HG03460 (cell line): Measurements from ENCODE around the gene TFIP11.

ENCODE experiments used
- ATAC-seq: cut with Tn5 transposase; IDR thresholded peaks from one replicate; pipeline ENCODE4 v1.9.1; 2021; ENCODE audit not compliant: unreplicated experiment

Gene TFIP11

GRCh38 chr22:26512149-26512793 lies at the start of gene TFIP11:
TFIP11 (minus strand) TSS chr22:26512473; CDS start chr22:26510272, 2,201 bp downstream.
- peak; percentile 94 for ATAC-seq

DNA sequence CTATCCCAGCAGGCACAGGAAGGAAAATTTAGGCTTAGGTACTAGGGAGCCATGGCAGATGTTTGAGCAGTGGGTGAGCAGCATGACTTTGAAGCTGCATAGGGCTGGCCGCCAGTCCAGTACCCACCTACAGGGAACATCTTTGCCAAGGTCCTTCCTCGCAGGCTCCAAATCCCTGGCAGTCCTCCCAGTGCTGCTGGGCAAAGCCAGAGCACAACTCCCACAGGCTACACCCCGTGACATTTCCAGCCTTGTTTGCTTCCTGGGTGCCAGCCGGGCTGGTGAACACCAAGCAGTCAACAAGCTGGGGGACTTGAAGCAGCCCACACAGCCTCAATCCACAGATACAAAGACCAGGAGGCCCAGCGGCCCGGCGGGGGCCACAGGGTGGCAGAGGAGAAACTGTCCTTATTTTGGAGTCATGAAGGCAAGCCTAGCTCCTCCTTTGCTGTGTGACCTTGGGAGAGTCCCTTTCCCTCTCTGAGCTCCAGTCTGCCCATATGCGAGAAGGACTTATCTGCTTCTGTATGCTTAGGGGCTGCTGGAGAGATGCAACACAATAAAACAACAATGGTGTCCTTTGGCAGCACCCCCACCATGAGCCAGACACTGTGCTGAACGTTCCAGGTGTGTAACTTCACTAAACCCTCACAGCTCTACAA lies 49.6 kb upstream of the TFIP11 start:
- no peak for ATAC-seq

DNA sequence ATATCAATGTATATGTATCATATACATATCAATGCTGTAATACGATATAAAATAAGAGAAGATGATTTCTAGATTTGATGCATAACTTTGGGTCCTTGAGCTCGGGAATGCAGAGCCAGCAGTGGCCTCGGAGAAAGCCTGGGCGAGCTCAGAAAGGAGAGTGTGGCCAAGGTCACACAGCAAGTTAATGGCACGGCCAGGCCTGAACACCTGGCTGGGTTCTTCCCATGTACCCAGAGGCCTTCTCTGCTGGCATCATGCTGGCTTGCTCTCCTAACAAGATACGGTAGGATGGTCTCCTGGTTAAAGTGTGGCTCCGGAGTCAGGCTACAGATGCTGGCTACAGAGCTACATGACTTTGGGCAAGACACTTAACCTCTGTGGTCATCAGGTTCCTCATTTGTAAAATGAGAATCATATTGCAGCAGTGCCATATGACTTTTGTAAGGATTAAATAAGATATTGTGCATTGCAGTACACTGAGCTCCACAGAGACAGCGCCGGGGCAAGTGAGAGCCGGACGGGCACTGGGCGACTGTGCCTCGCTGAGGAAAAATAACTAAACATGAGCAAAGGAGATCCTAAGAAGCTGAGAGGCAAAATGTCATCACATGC lies 47.8 kb upstream of the TFIP11 start:
- no peak for ATAC-seq

GRCh38 chr22:26558248-26558895 lies 46.1 kb upstream of the TFIP11 start:
- no peak for ATAC-seq

- ATAC-seq: no peak
Observed at GRCh38 chr22:26556904-26557303, 44.6 kb upstream of the TFIP11 start.

DNA sequence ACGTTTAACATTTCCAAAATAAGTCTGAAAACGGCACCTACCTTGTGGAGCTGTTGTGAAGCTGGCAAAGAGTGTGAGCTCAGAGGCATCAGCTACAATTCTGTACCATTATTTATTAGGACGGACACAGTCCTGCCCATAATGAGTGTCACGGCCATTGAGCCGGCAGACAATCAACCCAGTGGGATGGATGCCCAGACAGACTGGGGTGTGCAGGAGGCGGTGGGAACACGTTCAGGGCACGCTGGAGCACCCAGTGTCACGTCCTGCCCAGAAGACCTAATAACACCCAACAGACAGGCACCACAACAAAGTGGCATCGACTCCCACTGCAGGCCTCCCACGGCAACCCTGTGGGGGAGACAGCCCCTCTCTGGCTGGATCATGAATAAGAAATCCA lies 43.2 kb upstream of the TFIP11 start:
- no peak for ATAC-seq

DNA sequence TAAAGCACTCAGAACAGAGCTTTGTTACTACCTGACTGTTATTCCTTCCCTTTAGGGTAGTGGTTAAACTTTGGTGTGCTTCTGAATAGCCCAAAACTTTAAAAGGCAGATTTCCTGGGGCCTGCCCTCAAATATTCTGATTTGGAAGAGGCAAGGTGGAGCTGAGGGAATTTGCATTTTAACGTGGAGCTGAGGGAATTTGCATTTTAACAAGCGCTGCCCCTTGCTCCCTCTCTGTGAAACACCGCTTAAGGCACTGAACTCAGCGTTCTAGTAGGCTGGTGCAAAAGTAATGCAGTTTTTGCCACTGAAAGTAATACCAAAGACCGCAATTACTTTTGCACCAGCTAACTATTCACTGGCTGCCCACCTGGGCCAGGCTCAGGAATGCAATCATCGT lies 42.7 kb upstream of the TFIP11 start:
- no peak for ATAC-seq

- ATAC-seq: no peak
Observed at GRCh38 chr22:26553056-26553752, 40.9 kb upstream of the TFIP11 start.

- ATAC-seq: no peak
Observed at GRCh38 chr22:26552466-26552865, 40.2 kb upstream of the TFIP11 start.

DNA sequence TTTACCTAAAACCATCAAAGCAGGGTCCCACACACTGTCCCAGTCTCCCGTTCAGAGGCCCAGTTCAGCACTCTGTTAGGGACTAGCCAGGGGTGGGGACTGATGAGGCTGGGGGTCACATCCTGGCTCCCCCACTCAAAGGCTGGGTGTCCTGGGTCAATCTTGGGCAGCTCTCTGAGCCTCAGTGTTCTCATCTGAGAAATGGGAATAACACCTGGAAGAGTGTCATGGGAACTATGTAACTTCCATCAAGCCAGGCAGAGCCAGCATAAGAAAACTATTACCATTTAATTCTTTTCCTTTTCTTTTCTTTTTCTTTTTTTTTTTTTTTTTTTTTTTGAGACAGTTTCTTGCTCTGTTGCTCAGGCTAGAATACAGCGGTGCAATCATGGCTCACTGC lies 39.3 kb upstream of the TFIP11 start:
- no peak for ATAC-seq

DNA sequence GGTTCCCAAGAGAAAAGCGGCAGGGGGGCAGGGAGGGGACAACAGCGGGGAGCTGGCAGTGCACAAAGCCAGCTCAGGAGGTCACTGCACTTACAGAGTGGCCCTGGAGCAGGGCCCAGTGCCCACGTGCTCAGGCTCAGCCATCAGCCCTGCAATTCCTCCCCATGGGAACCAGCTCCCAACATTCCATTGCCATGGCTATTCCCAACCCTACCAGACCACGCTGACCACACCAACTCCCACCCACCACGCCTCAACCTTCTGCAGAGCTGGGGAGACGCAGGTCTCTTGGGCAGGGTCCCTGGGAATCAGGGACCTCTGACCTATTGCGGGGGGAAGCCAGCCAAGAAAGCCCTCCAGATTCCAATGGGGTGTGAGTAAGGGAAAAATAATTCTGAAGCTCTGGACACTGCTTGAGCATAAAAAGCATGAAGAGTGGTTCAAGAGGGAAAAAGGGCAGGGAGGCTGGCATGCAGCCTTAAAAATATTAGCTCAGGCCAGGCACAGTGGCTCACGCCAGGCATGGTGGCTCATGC lies 38.3 kb upstream of the TFIP11 start:
- ATAC-seq: no peak

- ATAC-seq: no peak
Observed at GRCh38 chr22:26549902-26550497, 37.7 kb upstream of the TFIP11 start.

DNA sequence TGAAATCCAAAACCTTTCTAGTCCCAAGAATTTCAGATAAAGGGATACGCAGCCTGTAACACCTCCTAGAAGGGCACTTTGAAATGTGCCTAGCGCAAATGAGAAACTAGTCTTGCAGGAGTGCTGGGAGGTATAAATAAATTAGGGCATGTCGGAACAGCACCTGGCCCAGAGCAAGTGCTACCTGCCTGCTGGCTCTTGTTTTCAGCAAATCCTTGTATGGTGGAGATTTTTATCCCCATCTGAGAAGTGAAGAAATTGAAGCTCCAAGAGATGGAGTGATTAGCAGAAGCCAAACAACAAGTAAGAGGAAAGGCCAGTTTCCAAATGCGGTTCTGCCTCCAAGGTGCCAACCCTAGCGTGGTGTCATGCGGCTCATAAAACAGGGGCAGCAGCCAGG lies 36.7 kb upstream of the TFIP11 start:
- no peak for ATAC-seq

- no peak for ATAC-seq
Observed at GRCh38 chr22:26548303-26548702, 36.0 kb upstream of the TFIP11 start.

DNA sequence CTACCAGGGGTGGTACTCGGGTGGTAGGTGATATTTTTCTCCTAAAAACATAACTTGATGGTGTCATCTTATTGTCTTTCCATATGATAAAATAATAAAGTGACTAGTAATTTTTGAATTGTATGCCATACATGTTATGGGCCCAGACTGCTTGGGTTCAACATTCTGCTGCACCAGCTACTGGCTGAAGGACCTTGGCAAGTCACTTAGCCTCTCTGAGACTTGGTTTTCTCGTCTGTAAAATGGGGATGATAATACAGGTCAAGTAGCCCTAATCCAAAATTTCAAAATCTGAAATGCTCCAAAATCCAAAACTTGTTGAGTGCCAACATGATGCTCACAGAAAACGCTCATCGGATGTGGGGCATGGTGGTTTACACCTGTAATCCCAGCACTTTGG lies 35.6 kb upstream of the TFIP11 start:
- no peak for ATAC-seq

GRCh38 chr22:26547426-26547825 lies 35.2 kb upstream of the TFIP11 start:
- no peak for ATAC-seq

GRCh38 chr22:26546282-26546681 lies 34.0 kb upstream of the TFIP11 start:
- ATAC-seq: no peak

- ATAC-seq: no peak
Observed at GRCh38 chr22:26545827-26546226, 33.6 kb upstream of the TFIP11 start.

- ATAC-seq: no peak
Observed at GRCh38 chr22:26545385-26545784, 33.1 kb upstream of the TFIP11 start.

DNA sequence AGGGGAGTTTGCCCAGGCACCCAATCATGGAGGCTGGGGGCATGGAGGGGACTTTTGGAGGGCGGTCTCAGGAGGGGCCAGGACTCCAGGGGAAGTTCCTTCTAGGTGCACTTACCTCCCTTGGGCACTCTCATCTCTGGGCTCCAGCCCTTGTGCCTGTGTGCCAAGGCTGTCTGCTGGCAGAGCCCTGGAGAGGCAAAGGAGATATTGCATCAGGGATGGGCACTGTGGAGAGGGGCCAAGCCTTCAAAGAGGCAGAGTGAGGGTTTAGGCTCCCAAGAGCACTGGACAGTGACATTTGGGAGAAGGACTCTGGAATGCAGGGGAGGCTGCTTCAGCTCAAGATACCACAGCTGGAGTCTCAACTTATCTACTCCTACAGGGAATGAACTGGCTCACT lies 32.2 kb upstream of the TFIP11 start:
- no peak for ATAC-seq

DNA sequence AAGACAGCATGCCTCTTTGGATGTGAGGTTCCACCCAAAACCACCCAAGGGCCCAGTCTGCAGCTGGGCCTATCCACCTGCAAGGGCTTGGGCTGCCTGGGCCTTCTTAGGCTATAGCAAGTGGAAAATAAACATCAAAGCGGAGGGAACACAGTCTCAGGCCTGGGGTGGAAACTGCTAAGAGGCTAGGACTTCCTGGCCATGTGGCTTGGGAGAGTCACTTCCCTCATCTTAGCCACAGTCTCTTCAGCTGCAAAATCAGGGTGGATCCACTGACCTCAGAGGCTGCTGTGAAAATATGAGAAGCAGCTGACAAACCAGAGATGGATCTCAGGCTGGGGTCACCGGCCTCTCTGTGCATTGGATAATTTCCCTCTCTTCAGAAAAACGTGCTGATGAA lies 30.6 kb upstream of the TFIP11 start:
- ATAC-seq: no peak
